ENCODE data around the gene ELF1.

GRCh38 chr13:40993987-40994386 lies 25.1 kb downstream of the ELF1 start:
- TF ChIP-seq CTCF (IDR thresholded peaks at IDR 0.05; ENCODE audit: low read length): no peak
- TF ChIP-seq EZH2 (IDR thresholded peaks at IDR 0.05; ENCODE audit: borderline replicate concordance, low read length): no peak

Measured in OCI-LY1 (cell line).